ENCODE data around the gene DCST1. TPM values are rescaled to one million over a fixed set of nuclear protein-coding genes. Genes with fewer than 3 reads are reported as not detected.

The DCST1 gene
- total RNA-seq, 4 donors from 2014 or later: not detected

DNA sequence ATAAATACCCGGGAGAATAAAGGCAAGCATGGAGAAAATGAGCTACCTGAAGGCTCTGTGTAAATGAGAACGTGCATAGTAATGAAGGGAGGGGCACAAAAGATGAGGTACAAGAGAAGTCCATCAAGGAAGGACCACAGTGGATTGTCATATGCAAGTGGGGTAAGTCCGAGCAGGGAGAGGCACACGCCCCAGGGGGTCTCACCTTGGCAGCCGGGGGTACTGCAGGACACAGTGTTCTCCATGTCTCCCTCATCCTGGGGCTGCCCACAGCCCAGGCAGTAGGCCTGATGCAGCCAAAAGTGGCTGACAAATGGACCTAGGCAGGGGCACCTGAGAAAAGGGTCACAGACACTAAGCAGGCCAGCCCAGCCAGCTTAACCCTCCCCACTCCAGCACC is 10.0 kb upstream of the DCST1 start:
- TF ChIP-seq, protein P1, sequence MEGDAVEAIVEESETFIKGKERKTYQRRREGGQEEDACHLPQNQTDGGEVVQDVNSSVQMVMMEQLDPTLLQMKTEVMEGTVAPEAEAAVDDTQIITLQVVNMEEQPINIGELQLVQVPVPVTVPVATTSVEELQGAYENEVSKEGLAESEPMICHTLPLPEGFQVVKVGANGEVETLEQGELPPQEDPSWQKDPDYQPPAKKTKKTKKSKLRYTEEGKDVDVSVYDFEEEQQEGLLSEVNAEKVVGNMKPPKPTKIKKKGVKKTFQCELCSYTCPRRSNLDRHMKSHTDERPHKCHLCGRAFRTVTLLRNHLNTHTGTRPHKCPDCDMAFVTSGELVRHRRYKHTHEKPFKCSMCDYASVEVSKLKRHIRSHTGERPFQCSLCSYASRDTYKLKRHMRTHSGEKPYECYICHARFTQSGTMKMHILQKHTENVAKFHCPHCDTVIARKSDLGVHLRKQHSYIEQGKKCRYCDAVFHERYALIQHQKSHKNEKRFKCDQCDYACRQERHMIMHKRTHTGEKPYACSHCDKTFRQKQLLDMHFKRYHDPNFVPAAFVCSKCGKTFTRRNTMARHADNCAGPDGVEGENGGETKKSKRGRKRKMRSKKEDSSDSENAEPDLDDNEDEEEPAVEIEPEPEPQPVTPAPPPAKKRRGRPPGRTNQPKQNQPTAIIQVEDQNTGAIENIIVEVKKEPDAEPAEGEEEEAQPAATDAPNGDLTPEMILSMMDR (IDR thresholded peaks at IDR 0.05; ENCODE audit: low read depth): no peak

DNA sequence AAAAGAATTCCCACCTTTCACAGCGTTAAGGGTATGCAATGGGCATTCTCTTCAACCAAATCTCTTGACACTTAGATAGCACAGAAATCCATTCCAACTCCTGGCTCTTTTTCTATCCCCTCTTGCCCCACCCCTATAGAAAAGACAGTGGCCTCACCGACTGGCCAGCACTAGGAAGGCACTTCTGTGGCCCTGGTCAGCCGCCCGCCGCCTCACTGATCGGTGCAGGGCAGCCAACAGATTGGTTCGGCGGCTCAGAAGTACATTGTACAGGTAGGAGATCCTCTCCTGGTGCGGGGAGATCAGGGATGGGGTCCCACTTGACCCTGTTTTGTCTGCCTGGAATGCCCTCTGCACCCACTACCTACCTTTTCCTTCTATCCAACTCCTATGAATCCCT is 9.3 kb upstream of the DCST1 start:
- TF ChIP-seq, protein P1 (IDR thresholded peaks at IDR 0.05; ENCODE audit: low read depth): no peak

DNA sequence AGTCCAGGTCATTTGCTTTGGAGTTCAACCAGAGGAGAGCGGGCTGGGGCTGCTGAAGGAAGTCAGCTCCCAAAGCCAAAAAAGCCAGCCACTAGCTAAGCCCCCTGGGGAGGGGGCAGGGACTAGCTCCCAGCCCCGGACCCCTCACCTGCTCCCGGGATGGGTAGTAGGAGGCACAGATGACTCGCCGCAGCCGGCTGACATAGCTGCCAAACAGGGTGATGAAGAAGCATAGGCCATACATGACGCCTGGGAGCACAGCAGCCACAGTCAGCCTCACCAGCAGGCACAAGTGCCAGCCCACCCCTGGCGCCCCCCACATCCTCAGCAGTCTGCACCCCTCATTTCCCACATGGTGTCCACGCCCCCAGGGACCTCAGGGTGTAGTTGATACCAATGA is 7.5 kb upstream of the DCST1 start:
- TF ChIP-seq, protein P1 (IDR thresholded peaks at IDR 0.05; ENCODE audit: low read depth): no peak

DNA sequence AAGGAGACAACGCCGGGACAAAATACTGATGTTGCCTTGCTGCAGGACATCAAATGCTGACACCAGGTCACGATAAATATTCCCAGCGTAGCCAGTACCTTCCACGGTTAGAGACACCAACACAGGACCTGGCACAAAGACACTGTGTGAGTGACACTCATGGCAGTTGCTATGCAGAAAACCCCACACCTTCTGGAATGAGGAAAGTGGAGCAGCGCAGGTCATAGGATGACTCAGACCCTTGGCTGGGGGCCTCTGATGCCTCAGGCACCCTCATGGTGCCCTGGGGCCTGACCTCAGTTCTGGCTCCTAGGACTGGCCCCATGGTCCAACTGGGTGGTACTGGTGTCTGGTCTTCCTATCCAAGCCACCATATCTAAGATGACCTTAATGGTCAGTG is 7.0 kb upstream of the DCST1 start:
- TF ChIP-seq, protein P1 (IDR thresholded peaks at IDR 0.05; ENCODE audit: low read depth): no peak

DNA sequence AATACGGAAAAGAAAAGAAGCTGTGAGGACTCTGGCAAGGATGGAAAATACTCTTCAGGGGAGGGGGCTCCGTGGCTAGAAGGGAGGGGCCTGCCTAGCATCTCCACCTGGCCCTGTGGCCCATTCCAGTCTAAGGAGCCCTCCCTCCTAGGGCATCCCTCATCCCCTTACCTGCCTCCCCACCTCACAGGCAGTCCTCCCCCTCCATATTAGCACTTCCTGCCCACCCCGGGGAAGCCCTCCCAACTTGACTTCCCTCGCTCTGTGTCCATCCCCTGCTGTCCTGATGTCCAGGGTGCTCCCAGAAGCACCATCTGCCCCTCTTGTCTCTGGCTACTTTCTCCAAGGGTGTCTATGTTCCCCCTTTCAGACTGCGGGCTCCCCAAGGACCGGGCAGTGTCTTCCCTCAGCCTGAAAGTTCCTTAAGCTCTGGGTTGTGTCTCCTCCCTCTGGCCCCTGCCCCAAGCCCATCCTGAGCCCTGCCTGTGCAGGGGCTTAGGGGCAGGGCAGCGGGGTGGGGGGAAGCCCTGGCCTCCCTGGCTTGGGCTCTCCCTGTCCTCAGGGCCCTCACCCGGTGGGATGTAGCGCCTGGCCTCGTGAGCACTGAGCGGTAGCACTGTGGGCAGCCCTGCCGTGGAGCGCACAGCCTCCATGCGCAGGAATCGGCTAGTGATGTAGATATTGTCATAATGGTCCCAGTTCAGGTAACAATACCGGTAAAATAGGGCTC is 3.9 kb upstream of the DCST1 start:
- TF ChIP-seq, protein P1 (IDR thresholded peaks at IDR 0.05; ENCODE audit: low read depth): no peak

DNA sequence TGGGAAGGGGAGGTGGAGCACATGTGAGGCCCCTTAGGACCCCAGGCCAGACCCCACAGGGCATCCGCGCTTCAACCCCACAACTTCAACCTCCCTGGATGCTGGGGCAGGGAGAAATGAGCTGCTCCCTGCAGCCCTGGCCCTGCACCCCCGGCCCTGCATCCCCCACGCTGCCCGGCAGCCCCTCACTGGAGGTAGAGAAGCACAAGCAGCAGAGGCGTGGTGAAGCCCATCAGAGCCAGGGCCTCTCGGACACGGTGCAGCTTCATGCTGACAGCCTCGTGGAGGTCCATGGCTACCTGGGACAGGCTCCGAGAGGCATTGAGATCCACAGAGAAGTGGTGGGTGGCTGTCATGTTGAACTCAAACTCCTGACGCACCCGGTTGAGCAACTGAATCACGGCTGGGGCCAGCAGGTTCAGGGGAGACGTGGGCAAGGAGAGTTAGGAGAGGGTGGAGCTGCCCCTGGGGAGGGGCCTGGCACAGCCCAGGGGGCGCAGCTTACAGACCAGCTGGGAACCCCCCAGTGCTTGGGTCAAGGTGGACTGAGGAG is 3.3 kb upstream of the DCST1 start:
- TF ChIP-seq, protein P1 (IDR thresholded peaks at IDR 0.05; ENCODE audit: low read depth): no peak

DNA sequence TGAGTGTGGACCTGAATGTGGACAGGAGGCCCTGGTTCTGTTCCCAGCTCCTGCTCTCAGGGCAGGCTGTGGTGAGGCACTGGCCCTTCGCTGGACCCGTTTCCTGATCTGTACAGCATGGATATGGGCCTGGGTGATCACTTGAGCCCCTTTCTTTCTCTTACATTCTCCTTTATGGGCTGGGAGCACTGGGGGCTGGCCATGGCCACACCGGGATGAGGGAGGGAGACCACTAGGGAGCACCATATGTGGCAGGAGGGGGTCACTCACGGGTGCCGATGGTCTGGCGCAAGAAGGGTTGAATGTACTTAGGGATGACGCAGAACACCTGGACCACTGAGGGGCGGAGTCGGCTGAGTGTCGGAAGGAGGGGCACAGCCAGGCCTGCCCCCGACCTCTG is 2.7 kb upstream of the DCST1 start:
- TF ChIP-seq, protein P1 (IDR thresholded peaks at IDR 0.05; ENCODE audit: low read depth): no peak

Measured in subcutaneous adipose tissue (tissue), 4 donors.